ENCODE data around the gene CLDN5.

Gene CLDN5

DNA sequence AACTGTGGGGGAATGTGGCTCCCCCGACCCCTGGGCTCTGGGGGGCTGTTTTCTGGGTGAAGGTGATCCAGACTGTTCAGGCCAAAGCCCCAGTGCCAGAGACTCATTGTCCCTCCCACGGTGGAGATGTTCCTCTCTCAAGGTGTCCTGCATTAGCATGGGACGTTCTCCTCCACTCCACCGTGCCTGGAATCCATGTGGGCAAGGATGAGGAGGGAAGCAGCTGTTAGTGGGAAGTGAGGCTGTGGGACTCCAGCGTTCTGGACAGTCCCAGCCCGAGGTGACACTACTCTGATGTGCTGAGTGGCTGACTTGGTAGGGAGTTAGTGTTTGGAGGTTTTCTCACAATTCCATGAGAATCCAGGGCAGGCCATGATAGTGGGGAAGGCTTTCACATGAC is 31.4 kb upstream of the CLDN5 start (continued):
- TF ChIP-seq ZNF843 (tag by site-specific recombination; IDR thresholded peaks at IDR 0.05) (no peak), ZNF510 (tag by site-specific recombination; IDR thresholded peaks at IDR 0.05; ENCODE audit: insufficient replicate concordance) (no peak), ZNF768 (tag by site-specific recombination; IDR thresholded peaks at IDR 0.05) (no peak), ZNF37A (tag by site-specific recombination; IDR thresholded peaks at IDR 0.05) (no peak)

DNA sequence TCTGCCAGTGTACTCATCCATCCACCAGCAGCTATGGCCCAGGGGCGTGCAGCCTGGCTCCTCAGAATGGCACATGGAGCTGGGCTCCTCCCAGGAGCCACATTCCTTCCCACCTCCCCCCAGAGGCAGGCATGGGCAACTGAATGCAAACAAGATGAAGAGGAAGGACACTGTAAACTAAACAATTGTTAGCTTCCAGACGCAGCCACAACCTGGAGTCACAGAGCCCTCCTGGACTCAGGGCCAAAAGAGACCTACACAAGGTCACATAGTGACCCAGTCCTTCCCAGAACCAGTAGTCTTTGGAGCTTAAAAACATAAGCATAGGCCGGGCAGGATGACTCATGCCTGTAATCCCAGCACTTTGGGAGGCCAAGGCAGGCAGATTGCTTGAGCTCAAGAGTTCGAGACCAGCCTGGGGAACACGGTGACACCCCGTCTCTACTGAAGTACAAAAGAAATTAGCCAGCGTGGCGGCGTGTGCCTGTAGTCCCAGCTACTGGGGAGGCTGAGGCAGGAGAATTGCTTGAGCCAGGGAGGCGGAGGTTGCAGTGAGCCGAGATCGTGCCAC is 30.7 kb upstream of the CLDN5 start:
- no peaks in the 10 kb centered on the region for H3K9me3 ChIP-seq (ENCODE audit: control insufficient read depth, insufficient read depth, low read depth, low read length)
- TF ChIP-seq MEIS1 (CRISPR knock-in tag; IDR thresholded peaks at IDR 0.05; ENCODE audit: borderline replicate concordance) (no peak), ZBTB20 (tag by site-specific recombination; IDR thresholded peaks at IDR 0.05) (peak; percentile 35; the same call in 1 of the 2 replicates), ZNF768 (tag by site-specific recombination; IDR thresholded peaks at IDR 0.05) (no peak), ZNF626 (tag by site-specific recombination; IDR thresholded peaks at IDR 0.05) (no peak), ZNF341 (tag by site-specific recombination; IDR thresholded peaks at IDR 0.05; ENCODE audit: low read depth) (peak; percentile 90), GLI4 (tag by site-specific recombination; IDR thresholded peaks at IDR 0.05) (no peak), ZNF292 (tag by site-specific recombination; IDR thresholded peaks at IDR 0.05; ENCODE audit: borderline replicate concordance, low read depth) (no peak), ZNF366 (tag by site-specific recombination; conservative IDR thresholded peaks at IDR 0.05) (no peak), ZNF274 (IDR thresholded peaks at IDR 0.05; ENCODE audit: low read length) (no peak), ZNF274 (tag by site-specific recombination; IDR thresholded peaks at IDR 0.05; ENCODE audit: borderline replicate concordance) (no peak), ZNF114 (tag by site-specific recombination; IDR thresholded peaks at IDR 0.05) (no peak), ZNF37A (tag by site-specific recombination; IDR thresholded peaks at IDR 0.05) (no peak), HOXA7 (CRISPR knock-in tag; IDR thresholded peaks at IDR 0.05; ENCODE audit: borderline replicate concordance) (no peak), ZNF629 (tag by site-specific recombination; IDR thresholded peaks at IDR 0.05) (no peak), ZNF664 (tag by site-specific recombination; IDR thresholded peaks at IDR 0.05) (no peak), ZNF121 (tag by site-specific recombination; IDR thresholded peaks at IDR 0.05) (no peak), ZNF600 (tag by site-specific recombination; IDR thresholded peaks at IDR 0.05) (0 out of 2 replicates have a peak, but pooled peaks have one; percentile 14), ZNF157 (tag by site-specific recombination; IDR thresholded peaks at IDR 0.05) (no peak), ZNF707 (tag by site-specific recombination; IDR thresholded peaks at IDR 0.05) (no peak), ZNF658 (tag by site-specific recombination; IDR thresholded peaks at IDR 0.05) (no peak)
- TF ChIP-seq, protein P1, sequence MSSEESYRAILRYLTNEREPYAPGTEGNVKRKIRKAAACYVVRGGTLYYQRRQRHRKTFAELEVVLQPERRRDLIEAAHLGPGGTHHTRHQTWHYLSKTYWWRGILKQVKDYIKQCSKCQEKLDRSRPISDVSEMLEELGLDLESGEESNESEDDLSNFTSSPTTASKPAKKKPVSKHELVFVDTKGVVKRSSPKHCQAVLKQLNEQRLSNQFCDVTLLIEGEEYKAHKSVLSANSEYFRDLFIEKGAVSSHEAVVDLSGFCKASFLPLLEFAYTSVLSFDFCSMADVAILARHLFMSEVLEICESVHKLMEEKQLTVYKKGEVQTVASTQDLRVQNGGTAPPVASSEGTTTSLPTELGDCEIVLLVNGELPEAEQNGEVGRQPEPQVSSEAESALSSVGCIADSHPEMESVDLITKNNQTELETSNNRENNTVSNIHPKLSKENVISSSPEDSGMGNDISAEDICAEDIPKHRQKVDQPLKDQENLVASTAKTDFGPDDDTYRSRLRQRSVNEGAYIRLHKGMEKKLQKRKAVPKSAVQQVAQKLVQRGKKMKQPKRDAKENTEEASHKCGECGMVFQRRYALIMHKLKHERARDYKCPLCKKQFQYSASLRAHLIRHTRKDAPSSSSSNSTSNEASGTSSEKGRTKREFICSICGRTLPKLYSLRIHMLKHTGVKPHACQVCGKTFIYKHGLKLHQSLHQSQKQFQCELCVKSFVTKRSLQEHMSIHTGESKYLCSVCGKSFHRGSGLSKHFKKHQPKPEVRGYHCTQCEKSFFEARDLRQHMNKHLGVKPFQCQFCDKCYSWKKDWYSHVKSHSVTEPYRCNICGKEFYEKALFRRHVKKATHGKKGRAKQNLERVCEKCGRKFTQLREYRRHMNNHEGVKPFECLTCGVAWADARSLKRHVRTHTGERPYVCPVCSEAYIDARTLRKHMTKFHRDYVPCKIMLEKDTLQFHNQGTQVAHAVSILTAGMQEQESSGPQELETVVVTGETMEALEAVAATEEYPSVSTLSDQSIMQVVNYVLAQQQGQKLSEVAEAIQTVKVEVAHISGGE (tag by site-specific recombination; conservative IDR thresholded peaks at IDR 0.05; ENCODE audit: low read depth): no peak
- TF ChIP-seq, protein P2, sequence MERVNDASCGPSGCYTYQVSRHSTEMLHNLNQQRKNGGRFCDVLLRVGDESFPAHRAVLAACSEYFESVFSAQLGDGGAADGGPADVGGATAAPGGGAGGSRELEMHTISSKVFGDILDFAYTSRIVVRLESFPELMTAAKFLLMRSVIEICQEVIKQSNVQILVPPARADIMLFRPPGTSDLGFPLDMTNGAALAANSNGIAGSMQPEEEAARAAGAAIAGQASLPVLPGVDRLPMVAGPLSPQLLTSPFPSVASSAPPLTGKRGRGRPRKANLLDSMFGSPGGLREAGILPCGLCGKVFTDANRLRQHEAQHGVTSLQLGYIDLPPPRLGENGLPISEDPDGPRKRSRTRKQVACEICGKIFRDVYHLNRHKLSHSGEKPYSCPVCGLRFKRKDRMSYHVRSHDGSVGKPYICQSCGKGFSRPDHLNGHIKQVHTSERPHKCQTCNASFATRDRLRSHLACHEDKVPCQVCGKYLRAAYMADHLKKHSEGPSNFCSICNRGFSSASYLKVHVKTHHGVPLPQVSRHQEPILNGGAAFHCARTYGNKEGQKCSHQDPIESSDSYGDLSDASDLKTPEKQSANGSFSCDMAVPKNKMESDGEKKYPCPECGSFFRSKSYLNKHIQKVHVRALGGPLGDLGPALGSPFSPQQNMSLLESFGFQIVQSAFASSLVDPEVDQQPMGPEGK (tag by site-specific recombination; IDR thresholded peaks at IDR 0.05): no peak
- no peak overlapping the region for H3K27ac ChIP-seq (ENCODE audit: extremely low read depth, low read depth, low read length)
- POLR2A ChIA-PET: interaction anchor here (1.3 kb wide), 2 partner anchors 22 to 75 kb away, joined by 3 to 4 read pairs; partner anchors contain the start of gene CDC45
- no peaks in the 10 kb centered on the region for H3K4me1 ChIP-seq (ENCODE audit: control insufficient read depth, insufficient read depth, low read length)
- CTCF ChIA-PET: interaction anchor here (0.7 to 1.4 kb wide), 9 partner anchors 18 to 540 kb away, joined by 3 to 9 read pairs (median 3); no protein-coding TSS in a partner anchor
- no peaks in the 10 kb centered on the region for H3K36me3 ChIP-seq (ENCODE audit: control insufficient read depth in 2 of 2, insufficient read depth in 1 of 2, low read length in 2 of 2)
- H3K4me3 ChIP-seq (ENCODE audit: low read depth, low read length): no peak overlapping the region
